H1 (cell line): ENCODE data around the gene TNKS2. TPM values are rescaled to one million over a fixed set of nuclear protein-coding genes. Genes with fewer than 3 reads are reported as not detected.

ENCODE experiments used
- CTCF ChIA-PET: fragments of 300-600 bp; sonication (Branson Sonifier 250); formaldehyde crosslinking; loops from one replicate; lab custom pipeline; 2021; ENCODE audit not compliant: partially characterized antibody; lab: Charles Lee
- POLR2A ChIA-PET: fragments of 300-600 bp; sonication (Branson Sonifier 250); formaldehyde crosslinking; loops from one replicate; lab custom pipeline; 2021; ENCODE audit warnings: inconsistent platforms; ENCODE audit not compliant: partially characterized antibody; lab: Charles Lee
- DNase-seq, 2 experiments: peaks; one replicate each; pipeline versions ENCODE4 v3.0.0 to v3.0.0-alpha.2; 2010 to 2022; ENCODE audit warnings: low spot score in 2 of 2, low read depth in 1 of 2, mixed read lengths in 1 of 2
- FAIRE-seq: peaks from 2 replicates; lab custom pipeline; 2011; peaks lifted over from hg19 to GRCh38; lab: Jason Lieb, UNC
- H2AFZ ChIP-seq: 2 replicates; pipeline ENCODE4 v1.8.1; 2012; ENCODE audit warnings: low read length, inconsistent platforms
- H2AK5ac ChIP-seq: 2 replicates; pipeline ENCODE4 v1.6.1; 2013; ENCODE audit warnings: low read depth, low read length
- H2BK120ac ChIP-seq: replicated peaks from 2 replicates; pipeline ENCODE3; 2013; ENCODE audit warnings: low read depth, low read length, inconsistent platforms
- H2BK12ac ChIP-seq: 2 replicates; pipeline ENCODE4 v1.6.1; 2013; ENCODE audit warnings: low read depth, low read length
- H2BK15ac ChIP-seq: 2 replicates; pipeline ENCODE4 v1.6.1; 2013; ENCODE audit warnings: low read length
- H2BK20ac ChIP-seq: 2 replicates; pipeline ENCODE4 v1.6.1; 2013; ENCODE audit warnings: low read length
- H2BK5ac ChIP-seq: 2 replicates; pipeline ENCODE4 v1.6.1; 2013; ENCODE audit warnings: low read depth, low read length
- H3K14ac ChIP-seq: 2 replicates; pipeline ENCODE4 v1.6.1; 2013; ENCODE audit warnings: inconsistent platforms; ENCODE audit not compliant: insufficient read length
- H3K18ac ChIP-seq: 2 replicates; pipeline ENCODE4 v1.6.1; 2013; ENCODE audit warnings: low read length; ENCODE audit errors: extremely low read depth
- H3K23ac ChIP-seq: 2 replicates; pipeline ENCODE4 v1.6.1; 2013; ENCODE audit warnings: inconsistent platforms; ENCODE audit not compliant: insufficient read length
- H3K23me2 ChIP-seq: 2 replicates; pipeline ENCODE4 v1.6.1; 2013; ENCODE audit warnings: low read depth, low read length
- H3K27ac ChIP-seq: 2 replicates; pipeline ENCODE4 v1.6.1; 2011; ENCODE audit warnings: low read depth, low read length, inconsistent platforms
- H3K27me3 ChIP-seq, 4 experiments: replicated peaks in 1 of 4; 1 replicate in 1 of 4; 2 replicates in 3 of 4; pipeline versions ENCODE4 v1.6.1 to v1.8.1; 2011 to 2013; ENCODE audit warnings: low read length in 3 of 4, mild to moderate bottlenecking in 3 of 4, inconsistent platforms in 2 of 4, mixed read lengths in 2 of 4, moderate library complexity in 1 of 4; ENCODE audit not compliant: control insufficient read depth in 3 of 4, insufficient read depth in 3 of 4; ENCODE audit errors: extremely low read depth in 1 of 4
- H3K36me3 ChIP-seq, 4 experiments: 2 replicates each; pipeline versions ENCODE4 v1.6.1 to v1.8.1; 2011 to 2013; ENCODE audit warnings: mild to moderate bottlenecking in 4 of 4, low read length in 3 of 4, moderate library complexity in 2 of 4, control low read depth in 1 of 4, inconsistent platforms in 1 of 4; ENCODE audit not compliant: insufficient read depth in 4 of 4, control insufficient read depth in 2 of 4
- H3K4ac ChIP-seq: replicated peaks from 2 replicates; pipeline ENCODE3; 2013; ENCODE audit warnings: low read length, low read depth, mixed read lengths, inconsistent platforms; ENCODE audit not compliant: insufficient read length
- H3K4me1 ChIP-seq, 4 experiments: replicated peaks in 1 of 4; 1 replicate in 1 of 4; 2 replicates in 3 of 4; pipeline versions ENCODE4 v1.6.1 to v1.8.1; 2011 to 2013; ENCODE audit warnings: low read length in 3 of 4, inconsistent platforms in 2 of 4, mixed read lengths in 1 of 4; ENCODE audit not compliant: insufficient read depth in 4 of 4, control insufficient read depth in 3 of 4
- H3K4me2 ChIP-seq, 2 experiments: 2 replicates each; pipeline versions ENCODE4 v1.6.1 to v1.8.1; 2011 to 2013; ENCODE audit warnings: low read depth in 2 of 2, low read length in 2 of 2, control low read depth in 1 of 2, inconsistent platforms in 1 of 2, mild to moderate bottlenecking in 1 of 2; ENCODE audit not compliant: insufficient read depth in 1 of 2
- H3K4me3 ChIP-seq, 4 experiments: fragments of 200-600, 300-600 bp in 1 of 4; sonication (generic), shearing (Covaris generic), sonication (Bioruptor Twin) in 1 of 4; 2 replicates each; pipeline versions ENCODE4 v1.5.1 to v1.8.1; 2011 to 2016; ENCODE audit warnings: low read length in 4 of 4, low read depth in 3 of 4, control low read depth in 2 of 4, inconsistent platforms in 2 of 4, mild to moderate bottlenecking in 2 of 4, mixed read lengths in 1 of 4, moderate library complexity in 1 of 4; ENCODE audit not compliant: insufficient read depth in 2 of 4; ENCODE audit errors: extremely low read depth in 1 of 4
- H3K56ac ChIP-seq: replicated peaks from 2 replicates; pipeline ENCODE3; 2013; ENCODE audit warnings: low read depth, mild to moderate bottlenecking, mixed read lengths, low read length, inconsistent platforms; ENCODE audit not compliant: insufficient read length
- H3K79me1 ChIP-seq: 2 replicates; pipeline ENCODE4 v1.6.1; 2013; ENCODE audit warnings: low read depth, low read length, control low read depth
- H3K79me2 ChIP-seq, 2 experiments: 2 replicates each; pipeline versions ENCODE4 v1.6.1 to v1.8.1; 2012 to 2013; ENCODE audit warnings: low read length in 2 of 2, mild to moderate bottlenecking in 2 of 2, inconsistent platforms in 1 of 2; ENCODE audit not compliant: insufficient read depth in 2 of 2, control insufficient read depth in 1 of 2
- H3K9ac ChIP-seq, 4 experiments: replicated peaks in 1 of 4; 1 replicate in 1 of 4; 2 replicates in 3 of 4; pipeline versions ENCODE4 v1.6.1 to v1.8.1; 2011 to 2013; ENCODE audit warnings: low read depth in 3 of 4, low read length in 3 of 4, control low read depth in 2 of 4, mild to moderate bottlenecking in 2 of 4, moderate library complexity in 2 of 4, inconsistent platforms in 1 of 4; ENCODE audit errors: extremely low read depth in 1 of 4
- H3K9me3 ChIP-seq, 2 experiments: 2 replicates each; pipeline versions ENCODE4 v1.6.1 to v1.8.1; 2012 to 2013; ENCODE audit warnings: mild to moderate bottlenecking in 2 of 2, moderate library complexity in 2 of 2, control low read depth in 1 of 2, inconsistent platforms in 1 of 2, low read depth in 1 of 2, low read length in 1 of 2, mixed read lengths in 1 of 2; ENCODE audit not compliant: insufficient read depth in 2 of 2
- H4K20me1 ChIP-seq, 2 experiments: replicated peaks in 1 of 2; 2 replicates each; pipeline versions ENCODE3 to v1.8.1; 2011 to 2013; ENCODE audit warnings: inconsistent platforms in 2 of 2, low read length in 2 of 2, mild to moderate bottlenecking in 1 of 2; ENCODE audit not compliant: insufficient read depth in 2 of 2, control insufficient read depth in 1 of 2
- H4K5ac ChIP-seq: 2 replicates; pipeline ENCODE4 v1.6.1; 2013; ENCODE audit warnings: low read length, low read depth, mixed read lengths, inconsistent platforms; ENCODE audit not compliant: insufficient read length
- H4K8ac ChIP-seq: 2 replicates; pipeline ENCODE4 v1.8.0; 2013; ENCODE audit warnings: mild to moderate bottlenecking, moderate library complexity, low read length, inconsistent platforms; ENCODE audit not compliant: insufficient read depth; ENCODE audit errors: extremely low read depth
- H4K91ac ChIP-seq: replicated peaks from 2 replicates; pipeline ENCODE3; 2013; ENCODE audit warnings: low read length, mixed read lengths, inconsistent platforms; ENCODE audit not compliant: insufficient read length
- ATF3 ChIP-seq: IDR thresholded peaks from 2 replicates; pipeline ENCODE4 v1.6.1; 2011; ENCODE audit warnings: low read depth, mild to moderate bottlenecking, low read length; ENCODE audit not compliant: insufficient read depth
- CEBPB ChIP-seq: IDR thresholded peaks from 2 replicates; pipeline ENCODE4 v1.6.1; 2012; ENCODE audit warnings: low read depth, low read length
- KDM4A ChIP-seq: IDR thresholded peaks from one replicate; pipeline ENCODE4 v1.7.1; 2012; ENCODE audit warnings: low read depth, mild to moderate bottlenecking, moderate library complexity, low read length, inconsistent platforms; ENCODE audit not compliant: severe bottlenecking
- NRF1 ChIP-seq: IDR thresholded peaks from 2 replicates; pipeline ENCODE4 v1.6.1; 2011; ENCODE audit warnings: mild to moderate bottlenecking, low read depth, low read length, improper control_type of control experiment
- WGBS, 2 experiments: shearing (Covaris generic) in 1 of 2; methylation state at CpG; one replicate each; pipeline versions ENCODE4 v1.1.6 to v1.1.7; 2013 to 2015; ENCODE audit warnings: low lambda C conversion rate in 2 of 2, mixed read lengths in 2 of 2, inconsistent platforms in 1 of 2, low coverage in 1 of 2, missing lambda C conversion rate in 1 of 2; ENCODE audit not compliant: insufficient replicate concordance in 2 of 2, insufficient coverage in 1 of 2, insufficient read length in 1 of 2; ENCODE audit errors: extremely low coverage in 1 of 2, missing lambda C conversion rate in 1 of 2; 5-methylcytosine and 5-hydroxymethylcytosine counted together
- polyA plus RNA-seq, 7 experiments: library from polyadenylated mRNA; depleted of rRNA in 3 of 7; stranded (reverse) in 5 of 7; unstranded in 2 of 7; fragments of >200 nt in 5 of 7; fragments of 200-250 nt in 2 of 7; gene quantifications; 1 replicate in 5 of 7; 2 replicates in 1 of 7; 4 replicates in 1 of 7; pipeline versions ENCODE4 v1.2.1 to v1.2.3, GENCODE V29; 2011 to 2013; ENCODE audit warnings: missing spikeins in 2 of 7, mixed read lengths in 2 of 7
- total RNA-seq: library from RNA; stranded (reverse); fragmentation: NEBNext Ultra II Directional; extraction: Animal tissue kit (Norgen Biotek cat#: 25700); gene quantifications from 2 replicates; pipeline ENCODE4 v1.2.1, GENCODE V29; 2021

The TNKS2 gene
- total and polyA plus RNA-seq, 2 of the 8 experiments (the other 6 are each of a cell fraction or from before 2014, with no cell fraction given) = 23.3 to 73.6 TPM

- POLR2A ChIA-PET = interaction anchor here (0.9 kb wide), 1 partner anchor 9 kb away, joined by 3 read pairs; no protein-coding TSS in a partner anchor
- 94% methylated on average over 3 of the region's 3 CpGs; no CpG with 5 or more reads in 1 of the 2 experiments for WGBS, 2 experiments
- TF ChIP-seq ATF3 = no peak
- TF ChIP-seq KDM4A = no peak
- TF ChIP-seq NRF1 = no peak
- no peak for TF ChIP-seq CEBPB
These were observed 5.3 kb downstream of the TNKS2 start for GRCh38 chr10:91803386-91804125.

More at GRCh38 chr10:91803386-91804125, 5.3 kb downstream of the TNKS2 start:
- no peak overlapping the region for H3K27ac ChIP-seq
- peaks cover 39 to 97% of the 10 kb centered on the region in 2 experiments for H3K79me2 ChIP-seq
- H3K4me3 ChIP-seq = no peak overlapping the region
- no peak overlapping the region for H2AFZ ChIP-seq
- H3K27me3 ChIP-seq = no peaks in the 10 kb centered on the region
- H3K4ac ChIP-seq = no peak overlapping the region
- FAIRE-seq (no peak), DNase-seq (no peak)
- CTCF ChIA-PET = interaction anchor here (1.2 kb wide), 1 partner anchor 13 kb away, joined by 4 read pairs; no protein-coding TSS in a partner anchor
- no peak overlapping the region for H2BK120ac ChIP-seq
- no peak overlapping the region for H4K91ac ChIP-seq
- H3K79me1 ChIP-seq = peaks cover 4% of the 10 kb centered on the region; the same call in 1 of the 2 replicates
- H3K4me2 ChIP-seq = no peak overlapping the region
- no peak overlapping the region for H2BK12ac ChIP-seq
- H3K9ac ChIP-seq = no peak overlapping the region; a peak in 1 of 7 replicates
- H2BK15ac ChIP-seq = no peak overlapping the region
- H2AK5ac ChIP-seq = no peak overlapping the region
- H3K56ac ChIP-seq = no peak overlapping the region
- H2BK5ac ChIP-seq = no peak overlapping the region
- no peak overlapping the region for H4K5ac ChIP-seq
- no peak overlapping the region for H3K18ac ChIP-seq
- H4K8ac ChIP-seq = no peak overlapping the region
- no peaks in the 10 kb centered on the region for H3K9me3 ChIP-seq
- H2BK20ac ChIP-seq = no peak overlapping the region
- H3K36me3 ChIP-seq = peaks cover 3 to 27% (median 7%) of the 10 kb centered on the region in 4 experiments; a peak in 7 of 8 replicates
- H4K20me1 ChIP-seq = peaks cover 12 to 16% of the 10 kb centered on the region in 2 experiments
- H3K23me2 ChIP-seq = 0 out of 2 replicates have a peak, but pooled peaks cover 3% of the 10 kb centered on the region
- H3K4me1 ChIP-seq = peaks cover 0 to 4% (median 0%) of the 10 kb centered on the region in 4 experiments; a peak in 1 of 7 replicates
- H3K14ac ChIP-seq = no peak overlapping the region
- H3K23ac ChIP-seq = no peak overlapping the region
